HCT116 (cell line): Measurements from ENCODE around the gene KIAA0232.

Experiments used
- ELF1 ChIP-seq: IDR thresholded peaks from 2 replicates; pipeline ENCODE4 v1.6.1; 2012; ENCODE audit warnings: low read depth, borderline replicate concordance
- EZH2 ChIP-seq: fragments of 200-600 bp; sonication (generic); IDR thresholded peaks from 2 replicates; pipeline ENCODE4 v1.6.1; 2017; ENCODE audit warnings: antibody characterized with exemption, mixed run types
- EZH2phosphoT487 ChIP-seq: fragments of 200-600 bp; IDR thresholded peaks from 2 replicates; pipeline ENCODE4 v1.6.1; 2018; ENCODE audit warnings: antibody characterized with exemption, borderline replicate concordance
- JUND ChIP-seq: IDR thresholded peaks from 2 replicates; pipeline ENCODE4 v1.6.1; 2012
- MAX ChIP-seq: IDR thresholded peaks from 2 replicates; pipeline ENCODE4 v1.6.1; 2012
- POLR2A ChIP-seq: IDR thresholded peaks from 2 replicates; pipeline ENCODE4 v1.7.0; 2011; ENCODE audit warnings: borderline replicate concordance; ENCODE audit not compliant: insufficient read depth, insufficient read length; ENCODE audit errors: extremely low read depth
- POLR2AphosphoS5 ChIP-seq: IDR thresholded peaks from 2 replicates; pipeline ENCODE4 v1.6.1; 2011; ENCODE audit warnings: mild to moderate bottlenecking, low read depth, low read length, moderate library complexity
- RAD21 ChIP-seq: IDR thresholded peaks from 2 replicates; pipeline ENCODE4 v1.6.1; 2012; ENCODE audit warnings: low read depth, mild to moderate bottlenecking
- ZBTB33 ChIP-seq: IDR thresholded peaks from 2 replicates; pipeline ENCODE4 v1.6.1; 2011; ENCODE audit warnings: mild to moderate bottlenecking, low read length, moderate library complexity; ENCODE audit not compliant: insufficient replicate concordance; ENCODE audit errors: extremely low read depth
- ZNF274 ChIP-seq: fragments of 200-500 bp; sonication (Bioruptor generic); IDR thresholded peaks from 2 replicates; pipeline ENCODE4 v1.6.1; 2014; ENCODE audit warnings: mild to moderate bottlenecking, low read depth, low read length, inconsistent platforms
- TF ChIP-seq, protein P1 (sequence below), 3 experiments: fragments of 200-600 bp in 1 of 3; sonication (generic) in 1 of 3; IDR thresholded peaks in 2 of 3; conservative IDR thresholded peaks in 1 of 3; 2 replicates each; pipeline ENCODE4 v1.5.1; 2012 to 2017; ENCODE audit warnings: low read depth in 2 of 3, low read length in 2 of 3, antibody characterized with exemption in 1 of 3, borderline replicate concordance in 1 of 3, control low read depth in 1 of 3, mild to moderate bottlenecking in 1 of 3, mixed read lengths in 1 of 3, mixed run types in 1 of 3, moderate library complexity in 1 of 3; ENCODE audit not compliant: insufficient read depth in 1 of 3

DNA sequence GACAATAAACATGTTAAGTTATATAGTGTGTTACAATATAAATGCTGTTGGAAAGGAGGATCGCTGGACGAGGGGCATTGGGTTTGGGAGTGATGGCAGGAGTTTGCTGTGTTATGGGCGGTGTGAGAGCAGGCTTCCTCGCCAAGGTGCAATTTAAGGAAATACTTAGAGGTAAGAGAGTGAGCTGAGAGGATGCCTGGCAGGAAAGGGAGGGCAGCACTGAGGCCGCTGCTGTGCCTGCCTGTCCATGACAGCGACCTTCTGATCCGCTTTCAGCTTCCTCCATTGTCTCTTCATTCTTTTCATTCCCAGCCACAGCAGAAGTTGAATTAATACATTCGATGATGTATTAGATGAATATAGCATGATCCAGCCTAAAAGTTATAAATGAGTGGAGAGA lies 85.9 kb downstream of the KIAA0232 start:
- TF ChIP-seq POLR2AphosphoS5 (no peak), RAD21 (no peak), POLR2A (no peak), EZH2 (no peak), ZNF274 (no peak), ZBTB33 (no peak), JUND (no peak), MAX (no peak), ELF1 (no peak), EZH2phosphoT487 (no peak)
- TF ChIP-seq, protein P1, sequence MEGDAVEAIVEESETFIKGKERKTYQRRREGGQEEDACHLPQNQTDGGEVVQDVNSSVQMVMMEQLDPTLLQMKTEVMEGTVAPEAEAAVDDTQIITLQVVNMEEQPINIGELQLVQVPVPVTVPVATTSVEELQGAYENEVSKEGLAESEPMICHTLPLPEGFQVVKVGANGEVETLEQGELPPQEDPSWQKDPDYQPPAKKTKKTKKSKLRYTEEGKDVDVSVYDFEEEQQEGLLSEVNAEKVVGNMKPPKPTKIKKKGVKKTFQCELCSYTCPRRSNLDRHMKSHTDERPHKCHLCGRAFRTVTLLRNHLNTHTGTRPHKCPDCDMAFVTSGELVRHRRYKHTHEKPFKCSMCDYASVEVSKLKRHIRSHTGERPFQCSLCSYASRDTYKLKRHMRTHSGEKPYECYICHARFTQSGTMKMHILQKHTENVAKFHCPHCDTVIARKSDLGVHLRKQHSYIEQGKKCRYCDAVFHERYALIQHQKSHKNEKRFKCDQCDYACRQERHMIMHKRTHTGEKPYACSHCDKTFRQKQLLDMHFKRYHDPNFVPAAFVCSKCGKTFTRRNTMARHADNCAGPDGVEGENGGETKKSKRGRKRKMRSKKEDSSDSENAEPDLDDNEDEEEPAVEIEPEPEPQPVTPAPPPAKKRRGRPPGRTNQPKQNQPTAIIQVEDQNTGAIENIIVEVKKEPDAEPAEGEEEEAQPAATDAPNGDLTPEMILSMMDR (IDR thresholded peaks at IDR 0.05 in 2 of 3, conservative IDR thresholded peaks at IDR 0.05 in 1 of 3; ENCODE audit: borderline replicate concordance in 1 of 3, insufficient read depth in 1 of 3, low read depth in 2 of 3, low read length in 2 of 3): no peak
